GM21367 (cell line): Measurements from ENCODE around the gene MPHOSPH9.

Source experiments
- ATAC-seq: cut with Tn5 transposase; IDR thresholded peaks from one replicate; pipeline ENCODE4 v1.9.1; 2021; ENCODE audit not compliant: unreplicated experiment

Gene MPHOSPH9

GRCh38 chr12:123150275-123150743, 82.6 kb downstream of the MPHOSPH9 start:
- ATAC-seq = no peak

- no peak for ATAC-seq
These were observed 83.3 kb downstream of the MPHOSPH9 start for GRCh38 chr12:123149501-123150274.

- ATAC-seq = no peak
These were observed 83.9 kb downstream of the MPHOSPH9 start for GRCh38 chr12:123149088-123149487.

GRCh38 chr12:123148655-123149054, 84.3 kb downstream of the MPHOSPH9 start:
- no peak for ATAC-seq

- no peak for ATAC-seq
These were observed 84.7 kb downstream of the MPHOSPH9 start for GRCh38 chr12:123148223-123148622.

GRCh38 chr12:123145211-123145610, 87.7 kb downstream of the MPHOSPH9 start:
- ATAC-seq = no peak

- no peak for ATAC-seq
These were observed 89.0 kb downstream of the MPHOSPH9 start for GRCh38 chr12:123143736-123144461.

GRCh38 chr12:123142921-123143735, 89.8 kb downstream of the MPHOSPH9 start:
- no peak for ATAC-seq

- no peak for ATAC-seq
These were observed 90.5 kb downstream of the MPHOSPH9 start for GRCh38 chr12:123142518-123142840.

GRCh38 chr12:123141615-123142517, 91.1 kb downstream of the MPHOSPH9 start:
- ATAC-seq = no peak

- no peak for ATAC-seq
These were observed 92.0 kb downstream of the MPHOSPH9 start for GRCh38 chr12:123140676-123141614.

GRCh38 chr12:123139926-123140675, 92.8 kb downstream of the MPHOSPH9 start:
- no peak for ATAC-seq

GRCh38 chr12:123135688-123136087, 97.3 kb downstream of the MPHOSPH9 start:
- ATAC-seq = no peak

- no peak for ATAC-seq
These were observed 98.1 kb downstream of the MPHOSPH9 start for GRCh38 chr12:123134826-123135225.

GRCh38 chr12:123134271-123134671, 98.7 kb downstream of the MPHOSPH9 start:
- no peak for ATAC-seq

- no peak for ATAC-seq
These were observed 99.2 kb downstream of the MPHOSPH9 start for GRCh38 chr12:123133701-123134100.

- no peak for ATAC-seq
These were observed 99.9 kb downstream of the MPHOSPH9 start for GRCh38 chr12:123132951-123133619.

GRCh38 chr12:123131879-123132402, 101.0 kb downstream of the MPHOSPH9 start:
- ATAC-seq = no peak
